H1 (cell line): Measurements from ENCODE around the gene N4BP3. TPM values are rescaled to one million over a fixed set of nuclear protein-coding genes. Genes with fewer than 3 reads are reported as not detected.
A peak's percentile ranks its signal among the peaks of the same experiment; 100 is the strongest.

Experiments used
- CTCF ChIA-PET: fragments of 300-600 bp; sonication (Branson Sonifier 250); formaldehyde crosslinking; loops from one replicate; lab custom pipeline; 2021; ENCODE audit not compliant: partially characterized antibody; lab: Charles Lee
- POLR2A ChIA-PET: fragments of 300-600 bp; sonication (Branson Sonifier 250); formaldehyde crosslinking; loops from one replicate; lab custom pipeline; 2021; ENCODE audit warnings: inconsistent platforms; ENCODE audit not compliant: partially characterized antibody; lab: Charles Lee
- DNase-seq, 2 experiments: peaks; one replicate each; pipeline versions ENCODE4 v3.0.0 to v3.0.0-alpha.2; 2010 to 2022; ENCODE audit warnings: low spot score in 2 of 2, low read depth in 1 of 2, mixed read lengths in 1 of 2
- FAIRE-seq: peaks from 2 replicates; lab custom pipeline; 2011; peaks lifted over from hg19 to GRCh38; lab: Jason Lieb, UNC
- H2AFZ ChIP-seq: 2 replicates; pipeline ENCODE4 v1.8.1; 2012; ENCODE audit warnings: low read length, inconsistent platforms
- H2AK5ac ChIP-seq: 2 replicates; pipeline ENCODE4 v1.6.1; 2013; ENCODE audit warnings: low read depth, low read length
- H2BK120ac ChIP-seq: replicated peaks from 2 replicates; pipeline ENCODE3; 2013; ENCODE audit warnings: low read depth, low read length, inconsistent platforms
- H2BK12ac ChIP-seq: 2 replicates; pipeline ENCODE4 v1.6.1; 2013; ENCODE audit warnings: low read depth, low read length
- H2BK15ac ChIP-seq: 2 replicates; pipeline ENCODE4 v1.6.1; 2013; ENCODE audit warnings: low read length
- H2BK20ac ChIP-seq: 2 replicates; pipeline ENCODE4 v1.6.1; 2013; ENCODE audit warnings: low read length
- H2BK5ac ChIP-seq: 2 replicates; pipeline ENCODE4 v1.6.1; 2013; ENCODE audit warnings: low read depth, low read length
- H3K14ac ChIP-seq: 2 replicates; pipeline ENCODE4 v1.6.1; 2013; ENCODE audit warnings: inconsistent platforms; ENCODE audit not compliant: insufficient read length
- H3K18ac ChIP-seq: 2 replicates; pipeline ENCODE4 v1.6.1; 2013; ENCODE audit warnings: low read length; ENCODE audit errors: extremely low read depth
- H3K23ac ChIP-seq: 2 replicates; pipeline ENCODE4 v1.6.1; 2013; ENCODE audit warnings: inconsistent platforms; ENCODE audit not compliant: insufficient read length
- H3K23me2 ChIP-seq: 2 replicates; pipeline ENCODE4 v1.6.1; 2013; ENCODE audit warnings: low read depth, low read length
- H3K27ac ChIP-seq: 2 replicates; pipeline ENCODE4 v1.6.1; 2011; ENCODE audit warnings: low read depth, low read length, inconsistent platforms
- H3K27me3 ChIP-seq, 4 experiments: replicated peaks in 1 of 4; 1 replicate in 1 of 4; 2 replicates in 3 of 4; pipeline versions ENCODE4 v1.6.1 to v1.8.1; 2011 to 2013; ENCODE audit warnings: low read length in 3 of 4, mild to moderate bottlenecking in 3 of 4, inconsistent platforms in 2 of 4, mixed read lengths in 2 of 4, moderate library complexity in 1 of 4; ENCODE audit not compliant: control insufficient read depth in 3 of 4, insufficient read depth in 3 of 4; ENCODE audit errors: extremely low read depth in 1 of 4
- H3K36me3 ChIP-seq, 4 experiments: 2 replicates each; pipeline versions ENCODE4 v1.6.1 to v1.8.1; 2011 to 2013; ENCODE audit warnings: mild to moderate bottlenecking in 4 of 4, low read length in 3 of 4, moderate library complexity in 2 of 4, control low read depth in 1 of 4, inconsistent platforms in 1 of 4; ENCODE audit not compliant: insufficient read depth in 4 of 4, control insufficient read depth in 2 of 4
- H3K4ac ChIP-seq: replicated peaks from 2 replicates; pipeline ENCODE3; 2013; ENCODE audit warnings: low read length, low read depth, mixed read lengths, inconsistent platforms; ENCODE audit not compliant: insufficient read length
- H3K4me1 ChIP-seq, 4 experiments: replicated peaks in 1 of 4; 1 replicate in 1 of 4; 2 replicates in 3 of 4; pipeline versions ENCODE4 v1.6.1 to v1.8.1; 2011 to 2013; ENCODE audit warnings: low read length in 3 of 4, inconsistent platforms in 2 of 4, mixed read lengths in 1 of 4; ENCODE audit not compliant: insufficient read depth in 4 of 4, control insufficient read depth in 3 of 4
- H3K4me2 ChIP-seq, 2 experiments: 2 replicates each; pipeline versions ENCODE4 v1.6.1 to v1.8.1; 2011 to 2013; ENCODE audit warnings: low read depth in 2 of 2, low read length in 2 of 2, control low read depth in 1 of 2, inconsistent platforms in 1 of 2, mild to moderate bottlenecking in 1 of 2; ENCODE audit not compliant: insufficient read depth in 1 of 2
- H3K4me3 ChIP-seq, 4 experiments: fragments of 200-600, 300-600 bp in 1 of 4; sonication (generic), shearing (Covaris generic), sonication (Bioruptor Twin) in 1 of 4; 2 replicates each; pipeline versions ENCODE4 v1.5.1 to v1.8.1; 2011 to 2016; ENCODE audit warnings: low read length in 4 of 4, low read depth in 3 of 4, control low read depth in 2 of 4, inconsistent platforms in 2 of 4, mild to moderate bottlenecking in 2 of 4, mixed read lengths in 1 of 4, moderate library complexity in 1 of 4; ENCODE audit not compliant: insufficient read depth in 2 of 4; ENCODE audit errors: extremely low read depth in 1 of 4
- H3K56ac ChIP-seq: replicated peaks from 2 replicates; pipeline ENCODE3; 2013; ENCODE audit warnings: low read depth, mild to moderate bottlenecking, mixed read lengths, low read length, inconsistent platforms; ENCODE audit not compliant: insufficient read length
- H3K79me1 ChIP-seq: 2 replicates; pipeline ENCODE4 v1.6.1; 2013; ENCODE audit warnings: low read depth, low read length, control low read depth
- H3K79me2 ChIP-seq, 2 experiments: 2 replicates each; pipeline versions ENCODE4 v1.6.1 to v1.8.1; 2012 to 2013; ENCODE audit warnings: low read length in 2 of 2, mild to moderate bottlenecking in 2 of 2, inconsistent platforms in 1 of 2; ENCODE audit not compliant: insufficient read depth in 2 of 2, control insufficient read depth in 1 of 2
- H3K9ac ChIP-seq, 4 experiments: replicated peaks in 1 of 4; 1 replicate in 1 of 4; 2 replicates in 3 of 4; pipeline versions ENCODE4 v1.6.1 to v1.8.1; 2011 to 2013; ENCODE audit warnings: low read depth in 3 of 4, low read length in 3 of 4, control low read depth in 2 of 4, mild to moderate bottlenecking in 2 of 4, moderate library complexity in 2 of 4, inconsistent platforms in 1 of 4; ENCODE audit errors: extremely low read depth in 1 of 4
- H3K9me3 ChIP-seq, 2 experiments: 2 replicates each; pipeline versions ENCODE4 v1.6.1 to v1.8.1; 2012 to 2013; ENCODE audit warnings: mild to moderate bottlenecking in 2 of 2, moderate library complexity in 2 of 2, control low read depth in 1 of 2, inconsistent platforms in 1 of 2, low read depth in 1 of 2, low read length in 1 of 2, mixed read lengths in 1 of 2; ENCODE audit not compliant: insufficient read depth in 2 of 2
- H4K20me1 ChIP-seq, 2 experiments: replicated peaks in 1 of 2; 2 replicates each; pipeline versions ENCODE3 to v1.8.1; 2011 to 2013; ENCODE audit warnings: inconsistent platforms in 2 of 2, low read length in 2 of 2, mild to moderate bottlenecking in 1 of 2; ENCODE audit not compliant: insufficient read depth in 2 of 2, control insufficient read depth in 1 of 2
- H4K5ac ChIP-seq: 2 replicates; pipeline ENCODE4 v1.6.1; 2013; ENCODE audit warnings: low read length, low read depth, mixed read lengths, inconsistent platforms; ENCODE audit not compliant: insufficient read length
- H4K8ac ChIP-seq: 2 replicates; pipeline ENCODE4 v1.8.0; 2013; ENCODE audit warnings: mild to moderate bottlenecking, moderate library complexity, low read length, inconsistent platforms; ENCODE audit not compliant: insufficient read depth; ENCODE audit errors: extremely low read depth
- H4K91ac ChIP-seq: replicated peaks from 2 replicates; pipeline ENCODE3; 2013; ENCODE audit warnings: low read length, mixed read lengths, inconsistent platforms; ENCODE audit not compliant: insufficient read length
- POLR2AphosphoS5 ChIP-seq: IDR thresholded peaks from 2 replicates; pipeline ENCODE4 v1.6.1; 2011; ENCODE audit warnings: low read depth, low read length
- TAF1 ChIP-seq: IDR thresholded peaks from 2 replicates; pipeline ENCODE4 v1.6.1; 2011; ENCODE audit warnings: mild to moderate bottlenecking, low read depth, low read length
- WGBS, 2 experiments: shearing (Covaris generic) in 1 of 2; methylation state at CpG; one replicate each; pipeline versions ENCODE4 v1.1.6 to v1.1.7; 2013 to 2015; ENCODE audit warnings: low lambda C conversion rate in 2 of 2, mixed read lengths in 2 of 2, inconsistent platforms in 1 of 2, low coverage in 1 of 2, missing lambda C conversion rate in 1 of 2; ENCODE audit not compliant: insufficient replicate concordance in 2 of 2, insufficient coverage in 1 of 2, insufficient read length in 1 of 2; ENCODE audit errors: extremely low coverage in 1 of 2, missing lambda C conversion rate in 1 of 2; 5-methylcytosine and 5-hydroxymethylcytosine counted together
- polyA plus RNA-seq, 7 experiments: library from polyadenylated mRNA; depleted of rRNA in 3 of 7; stranded (reverse) in 5 of 7; unstranded in 2 of 7; fragments of >200 nt in 5 of 7; fragments of 200-250 nt in 2 of 7; gene quantifications; 1 replicate in 5 of 7; 2 replicates in 1 of 7; 4 replicates in 1 of 7; pipeline versions ENCODE4 v1.2.1 to v1.2.3, GENCODE V29; 2011 to 2013; ENCODE audit warnings: missing spikeins in 2 of 7, mixed read lengths in 2 of 7
- total RNA-seq: library from RNA; stranded (reverse); fragmentation: NEBNext Ultra II Directional; extraction: Animal tissue kit (Norgen Biotek cat#: 25700); gene quantifications from 2 replicates; pipeline ENCODE4 v1.2.1, GENCODE V29; 2021
- TF ChIP-seq, protein P1 (sequence below): IDR thresholded peaks from 2 replicates; pipeline ENCODE4 v1.6.1; 2012; ENCODE audit warnings: inconsistent platforms
- TF ChIP-seq, protein P2 (sequence below): IDR thresholded peaks from 2 replicates; pipeline ENCODE4 v1.6.1; 2012; ENCODE audit warnings: low read length, inconsistent platforms

The N4BP3 gene
- total and polyA plus RNA-seq, 2 of the 8 experiments (the other 6 are each of a cell fraction or from before 2014, with no cell fraction given), result 13.1 to 39.2 TPM

DNA sequence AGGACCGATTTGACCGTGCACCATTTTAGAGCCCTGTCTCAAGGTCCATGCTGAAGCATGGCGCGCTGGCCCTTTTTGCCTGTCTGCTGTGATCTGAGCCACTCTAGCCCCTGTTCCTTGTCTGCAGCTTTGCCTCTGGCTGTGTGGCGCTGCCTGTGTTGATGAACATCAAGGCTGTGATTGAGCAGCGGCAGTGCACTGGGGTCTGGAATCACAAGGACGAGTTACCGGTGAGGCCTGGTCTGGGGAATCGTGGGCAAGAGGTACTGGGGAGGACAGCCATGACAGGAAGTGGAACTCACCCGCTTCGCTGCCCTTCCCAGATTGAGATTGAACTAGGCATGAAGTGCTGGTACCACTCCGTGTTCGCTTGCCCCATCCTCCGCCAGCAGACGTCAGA, 34.1 kb downstream of the N4BP3 start:
- H3K23ac ChIP-seq, result no peak overlapping the region
- H3K27me3 ChIP-seq, result no peaks in the 10 kb centered on the region
- no peak overlapping the region for H4K8ac ChIP-seq
- no peak overlapping the region for H3K14ac ChIP-seq
- no peak overlapping the region for H3K4me3 ChIP-seq
- H2AK5ac ChIP-seq, result no peak overlapping the region
- peaks cover 0 to 2% of the 10 kb centered on the region in 2 experiments; a peak in 1 of 4 replicates for H3K79me2 ChIP-seq
- no peak overlapping the region for H3K9ac ChIP-seq
- H3K79me1 ChIP-seq, result no peaks in the 10 kb centered on the region; the same call in 1 of the 2 replicates
- H2BK20ac ChIP-seq, result no peak overlapping the region
- peaks cover 20 to 24% of the 10 kb centered on the region in 2 experiments for H4K20me1 ChIP-seq
- H2AFZ ChIP-seq, result no peak overlapping the region
- no peaks in the 10 kb centered on the region for H3K9me3 ChIP-seq
- H4K91ac ChIP-seq, result no peak overlapping the region
- no peak overlapping the region for H2BK15ac ChIP-seq
- H2BK120ac ChIP-seq, result no peak overlapping the region
- DNase-seq, result no peak
- ChIA-PET POLR2A (interaction anchor here (0.7 to 40.7 kb wide), 4 partner anchors 12 to 70 kb away, joined by 3 to 1250 read pairs (median 168); partner anchors contain the start of genes N4BP3 and RMND5B), CTCF (interaction anchor here (0.8 to 24.6 kb wide), 11 partner anchors 12 to 162 kb away, joined by 3 to 515 read pairs (median 10); no protein-coding TSS in a partner anchor)
- H3K36me3 ChIP-seq, result peaks cover 49 to 78% (median 67%) of the 10 kb centered on the region in 4 experiments
- H3K23me2 ChIP-seq, result no peaks in the 10 kb centered on the region
- no peak overlapping the region for H3K56ac ChIP-seq
- H3K4ac ChIP-seq, result no peak overlapping the region
- WGBS, 2 experiments, result 89% methylated on average over 15 of the region's 15 CpGs; no CpG with 5 or more reads in 1 of the 2 experiments
- no peak overlapping the region for H2BK5ac ChIP-seq
- no peak overlapping the region for H3K27ac ChIP-seq
- TF ChIP-seq POLR2AphosphoS5 (peak; percentile 34; the same call in 1 of the 2 replicates), TAF1 (no peak)
- TF ChIP-seq, protein P1, sequence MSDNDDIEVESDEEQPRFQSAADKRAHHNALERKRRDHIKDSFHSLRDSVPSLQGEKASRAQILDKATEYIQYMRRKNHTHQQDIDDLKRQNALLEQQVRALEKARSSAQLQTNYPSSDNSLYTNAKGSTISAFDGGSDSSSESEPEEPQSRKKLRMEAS, result no peak
- TF ChIP-seq, protein P2, sequence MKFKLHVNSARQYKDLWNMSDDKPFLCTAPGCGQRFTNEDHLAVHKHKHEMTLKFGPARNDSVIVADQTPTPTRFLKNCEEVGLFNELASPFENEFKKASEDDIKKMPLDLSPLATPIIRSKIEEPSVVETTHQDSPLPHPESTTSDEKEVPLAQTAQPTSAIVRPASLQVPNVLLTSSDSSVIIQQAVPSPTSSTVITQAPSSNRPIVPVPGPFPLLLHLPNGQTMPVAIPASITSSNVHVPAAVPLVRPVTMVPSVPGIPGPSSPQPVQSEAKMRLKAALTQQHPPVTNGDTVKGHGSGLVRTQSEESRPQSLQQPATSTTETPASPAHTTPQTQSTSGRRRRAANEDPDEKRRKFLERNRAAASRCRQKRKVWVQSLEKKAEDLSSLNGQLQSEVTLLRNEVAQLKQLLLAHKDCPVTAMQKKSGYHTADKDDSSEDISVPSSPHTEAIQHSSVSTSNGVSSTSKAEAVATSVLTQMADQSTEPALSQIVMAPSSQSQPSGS, result no peak
- H3K4me1 ChIP-seq, result peaks cover 0 to 2% (median 0%) of the 10 kb centered on the region in 4 experiments; a peak in 3 of 7 replicates
- H3K4me2 ChIP-seq, result no peak overlapping the region
- FAIRE-seq, result no peak
- no peak overlapping the region for H3K18ac ChIP-seq
- H2BK12ac ChIP-seq, result no peak overlapping the region
- H4K5ac ChIP-seq, result no peak overlapping the region
